ENCODE measurements around the gene HGD. TPM values are rescaled to one million over a fixed set of nuclear protein-coding genes. Genes with fewer than 3 reads are reported as not detected.

The HGD gene
- total RNA-seq, 2 donors from 2014 or later, result 47.1 to 104 TPM

- intact Hi-C loops (cut with DNase I), result no loop called here
- H3K9me3 ChIP-seq, result no peaks in the 10 kb centered on the region
- no peaks in the 10 kb centered on the region for H3K4me1 ChIP-seq (replicated peaks)
- TF ChIP-seq POLR2AphosphoS5 (IDR thresholded peaks at IDR 0.05) (no peak), POLR2A (IDR thresholded peaks at IDR 0.05) (no peak)
- TF ChIP-seq, protein P1, sequence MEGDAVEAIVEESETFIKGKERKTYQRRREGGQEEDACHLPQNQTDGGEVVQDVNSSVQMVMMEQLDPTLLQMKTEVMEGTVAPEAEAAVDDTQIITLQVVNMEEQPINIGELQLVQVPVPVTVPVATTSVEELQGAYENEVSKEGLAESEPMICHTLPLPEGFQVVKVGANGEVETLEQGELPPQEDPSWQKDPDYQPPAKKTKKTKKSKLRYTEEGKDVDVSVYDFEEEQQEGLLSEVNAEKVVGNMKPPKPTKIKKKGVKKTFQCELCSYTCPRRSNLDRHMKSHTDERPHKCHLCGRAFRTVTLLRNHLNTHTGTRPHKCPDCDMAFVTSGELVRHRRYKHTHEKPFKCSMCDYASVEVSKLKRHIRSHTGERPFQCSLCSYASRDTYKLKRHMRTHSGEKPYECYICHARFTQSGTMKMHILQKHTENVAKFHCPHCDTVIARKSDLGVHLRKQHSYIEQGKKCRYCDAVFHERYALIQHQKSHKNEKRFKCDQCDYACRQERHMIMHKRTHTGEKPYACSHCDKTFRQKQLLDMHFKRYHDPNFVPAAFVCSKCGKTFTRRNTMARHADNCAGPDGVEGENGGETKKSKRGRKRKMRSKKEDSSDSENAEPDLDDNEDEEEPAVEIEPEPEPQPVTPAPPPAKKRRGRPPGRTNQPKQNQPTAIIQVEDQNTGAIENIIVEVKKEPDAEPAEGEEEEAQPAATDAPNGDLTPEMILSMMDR (IDR thresholded peaks at IDR 0.05), result no peak
- H3K27ac ChIP-seq, result peak overlapping the region; percentile 23 to 62
- WGBS, result 24% methylated on average over 5 of the region's 5 CpGs
- DNase-seq (ENCODE audit: low spot score), result no peak
- no peak overlapping the region for H3K4me3 ChIP-seq
- H3K27me3 ChIP-seq (replicated peaks; ENCODE audit: insufficient read depth), result no peaks in the 10 kb centered on the region
- no peaks in the 10 kb centered on the region for H3K36me3 ChIP-seq
Measured at GRCh38 chr3:120661945-120662344, 20.1 kb downstream of the HGD start.

DNA sequence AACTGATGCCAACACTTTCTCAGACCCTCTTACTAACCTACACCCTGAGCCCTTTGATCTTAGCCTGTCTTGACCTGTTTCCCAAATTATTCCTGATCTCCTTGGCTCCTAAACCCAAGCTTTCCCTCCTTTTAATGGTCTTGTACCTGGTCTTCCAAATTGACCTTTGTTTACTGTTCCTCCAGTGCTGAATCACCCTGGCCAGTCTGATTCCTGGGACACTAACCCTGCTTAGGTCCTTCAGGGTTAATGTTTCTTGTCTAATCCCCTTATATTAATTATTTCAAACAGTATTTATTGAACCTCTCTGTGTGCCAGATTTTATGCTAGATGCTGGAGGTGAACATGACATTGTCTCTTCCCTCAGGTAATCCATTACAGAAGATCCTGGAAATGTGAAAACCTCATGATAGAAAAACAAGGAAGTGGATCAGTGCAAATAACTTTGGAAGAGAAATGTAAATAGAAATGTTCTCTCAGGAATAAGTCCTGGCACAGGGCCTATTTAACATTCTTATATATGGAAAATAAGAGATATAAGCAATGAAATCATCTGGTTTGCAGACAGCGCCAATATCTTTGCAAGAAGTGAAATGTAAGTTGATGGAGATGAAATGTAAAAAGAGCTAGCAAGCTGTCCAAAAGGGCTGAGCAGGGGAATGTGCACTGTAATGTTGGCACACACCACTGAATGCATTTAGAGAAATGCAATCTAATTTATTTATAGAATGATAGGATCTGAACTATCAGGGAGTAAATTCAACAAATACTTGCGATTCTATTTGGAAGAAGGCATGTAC is 20.7 kb downstream of the HGD start:
- Histone ChIP-seq H3K36me3 (no peaks in the 10 kb centered on the region), H3K9me3 (no peaks in the 10 kb centered on the region), H3K27ac (peak overlapping the region; percentile 54 to 62), H3K27me3 (replicated peaks; ENCODE audit: insufficient read depth) (no peaks in the 10 kb centered on the region), H3K4me1 (replicated peaks) (no peaks in the 10 kb centered on the region), H3K4me3 (no peak overlapping the region)
- WGBS, result 6% methylated on average over 2 of the region's 2 CpGs
- intact Hi-C loops (cut with DNase I), result no loop called here
- TF ChIP-seq POLR2A (IDR thresholded peaks at IDR 0.05), result no peak
- TF ChIP-seq, protein P1 (IDR thresholded peaks at IDR 0.05), result no peak
- TF ChIP-seq POLR2AphosphoS5 (IDR thresholded peaks at IDR 0.05), result peak; percentile 60
- DNase-seq (ENCODE audit: low spot score), result peak; percentile 30

- 84% methylated on average over 2 of the region's 2 CpGs for WGBS
- intact Hi-C loops (cut with DNase I), result no loop called here
- no peak for DNase-seq (ENCODE audit: low spot score)
Measured at GRCh38 chr3:120659834-120660233, 22.2 kb downstream of the HGD start.

GRCh38 chr3:120659285-120659684 is 22.8 kb downstream of the HGD start:
- H3K27ac ChIP-seq, result no peak overlapping the region
- intact Hi-C loops (cut with DNase I), result no loop called here

More at GRCh38 chr3:120659834-120660233, 22.2 kb downstream of the HGD start:
- Histone ChIP-seq H3K4me3 (no peak overlapping the region), H3K36me3 (no peaks in the 10 kb centered on the region), H3K9me3 (no peaks in the 10 kb centered on the region), H3K27me3 (replicated peaks; ENCODE audit: insufficient read depth) (no peaks in the 10 kb centered on the region), H3K4me1 (replicated peaks) (no peaks in the 10 kb centered on the region), H3K27ac (no peak overlapping the region)
- TF ChIP-seq, protein P1 (IDR thresholded peaks at IDR 0.05), result no peak
- TF ChIP-seq POLR2AphosphoS5 (IDR thresholded peaks at IDR 0.05) (no peak), POLR2A (IDR thresholded peaks at IDR 0.05) (no peak)

More at GRCh38 chr3:120659285-120659684, 22.8 kb downstream of the HGD start:
- Histone ChIP-seq H3K9me3 (no peaks in the 10 kb centered on the region), H3K27me3 (replicated peaks; ENCODE audit: insufficient read depth) (no peaks in the 10 kb centered on the region), H3K36me3 (no peaks in the 10 kb centered on the region), H3K4me1 (replicated peaks) (no peaks in the 10 kb centered on the region), H3K4me3 (no peak overlapping the region)
- DNase-seq (ENCODE audit: low spot score), result no peak
- 89% methylated on average over 1 of the region's 1 CpG for WGBS
- TF ChIP-seq POLR2AphosphoS5 (IDR thresholded peaks at IDR 0.05) (no peak), POLR2A (IDR thresholded peaks at IDR 0.05) (no peak)
- TF ChIP-seq, protein P1 (IDR thresholded peaks at IDR 0.05), result no peak
